Uterine smooth muscle cell (primary cell): Measurements from ENCODE around the gene NR1I2. TPM values are rescaled to one million over a fixed set of nuclear protein-coding genes. Genes with fewer than 3 reads are reported as not detected.

Experiments
- total RNA-seq: library from RNA; depleted of rRNA; stranded (reverse); fragments of >200 nt; gene quantifications from 2 replicates; pipeline ENCODE4 v1.2.3, GENCODE V29; 2014

Gene NR1I2
- 0.12 TPM in 1 of 2 replicates, not detected in the other for total RNA-seq

GRCh38 chr3:119781330-119782198, at the start of gene NR1I2:
Gene NR1I2 (plus strand): TSS chr3:119782101.

Other genes starting within 250 kb of the NR1I2 start
- gene CD80, start 222.5 kb upstream of the NR1I2 start, total RNA-seq = 0.37 TPM in 1 of 2 replicates, not detected in the other
- gene ADPRH, start 202.6 kb upstream of the NR1I2 start, total RNA-seq = 4.5 and 8.1 TPM in 2 replicates
- 0.25 and 0.33 TPM in 2 replicates for gene PLA1A, start 184.2 kb upstream of the NR1I2 start, total RNA-seq
- gene POPDC2, start 121.5 kb upstream of the NR1I2 start, total RNA-seq = 0.50 and 6.3 TPM in 2 replicates
- 14.1 and 18.9 TPM in 2 replicates for gene COX17, start 104.7 kb upstream of the NR1I2 start, total RNA-seq
- gene CFAP91, start 79.1 kb upstream of the NR1I2 start, total RNA-seq = 0.62 and 0.77 TPM in 2 replicates